Suprapubic skin (tissue), 4 donors: ENCODE data around the gene AMOTL1.

Experiments used
- CTCF ChIP-seq, 2 donors: fragments of 200-600 bp in 1 of 2; fragments of 450-650 bp in 1 of 2; sonication (generic) in 1 of 2; IDR thresholded peaks; one replicate each; pipeline ENCODE4 v1.5.1; 2016 to 2019; ENCODE audit warnings: antibody characterized with exemption in 2 of 2, mild to moderate bottlenecking in 1 of 2, moderate library complexity in 1 of 2
- EP300 ChIP-seq: sonication (generic); formaldehyde crosslinking; IDR thresholded peaks from one replicate; pipeline ENCODE4 v1.6.1; 2017; ENCODE audit warnings: antibody characterized with exemption
- POLR2A ChIP-seq, 2 donors: fragments of 450-650 bp; IDR thresholded peaks; one replicate each; pipeline ENCODE4 v1.6.1; 2017; ENCODE audit warnings: antibody characterized with exemption in 2 of 2, mild to moderate bottlenecking in 2 of 2, moderate library complexity in 2 of 2
- POLR2AphosphoS5 ChIP-seq, 3 donors: sonication (generic); formaldehyde crosslinking; IDR thresholded peaks; one replicate each; pipeline ENCODE4 v1.6.1; 2017; ENCODE audit warnings: antibody characterized with exemption in 3 of 3

- no peak for TF ChIP-seq CTCF (IDR thresholded peaks at IDR 0.05)
- no peak for TF ChIP-seq EP300
- no peak for TF ChIP-seq POLR2AphosphoS5 (IDR thresholded peaks at IDR 0.05)
- TF ChIP-seq POLR2A (IDR thresholded peaks at IDR 0.05), result no peak
Observed at GRCh38 chr11:94725097-94725496, 43.1 kb upstream of the AMOTL1 start.
